GM10847 (cell line): ENCODE data around the gene PARVB.

Experiments
- POLR2A ChIP-seq: IDR thresholded peaks from 2 replicates; pipeline ENCODE4 v1.6.1; 2011; ENCODE audit not compliant: insufficient read length; ENCODE audit errors: extremely low read depth

PARVB gene

GRCh38 chr22:44116755-44117684 is 92.9 kb downstream of the PARVB start:
- TF ChIP-seq POLR2A = no peak

DNA sequence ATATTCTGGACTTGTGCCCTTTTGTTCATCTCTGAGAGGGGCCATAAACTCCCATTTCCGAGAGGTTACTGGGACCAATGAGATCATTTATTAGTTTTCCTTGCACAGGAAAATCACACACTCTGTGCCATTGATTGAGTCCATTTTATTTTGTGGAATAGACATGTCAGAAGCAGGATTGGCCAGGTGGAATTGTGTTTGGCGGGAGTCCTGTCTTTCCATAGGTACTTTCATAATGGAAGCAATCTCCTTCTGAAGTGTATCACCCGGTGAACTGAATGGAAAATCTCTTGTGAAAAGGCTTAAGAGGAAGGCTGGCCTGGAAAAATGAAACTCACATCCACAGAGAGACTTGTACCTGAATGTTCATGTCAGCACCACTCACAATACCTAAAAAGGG is 93.6 kb downstream of the PARVB start:
- no peak for TF ChIP-seq POLR2A

GRCh38 chr22:44118645-44119315 is 94.7 kb downstream of the PARVB start:
- no peak for TF ChIP-seq POLR2A

DNA sequence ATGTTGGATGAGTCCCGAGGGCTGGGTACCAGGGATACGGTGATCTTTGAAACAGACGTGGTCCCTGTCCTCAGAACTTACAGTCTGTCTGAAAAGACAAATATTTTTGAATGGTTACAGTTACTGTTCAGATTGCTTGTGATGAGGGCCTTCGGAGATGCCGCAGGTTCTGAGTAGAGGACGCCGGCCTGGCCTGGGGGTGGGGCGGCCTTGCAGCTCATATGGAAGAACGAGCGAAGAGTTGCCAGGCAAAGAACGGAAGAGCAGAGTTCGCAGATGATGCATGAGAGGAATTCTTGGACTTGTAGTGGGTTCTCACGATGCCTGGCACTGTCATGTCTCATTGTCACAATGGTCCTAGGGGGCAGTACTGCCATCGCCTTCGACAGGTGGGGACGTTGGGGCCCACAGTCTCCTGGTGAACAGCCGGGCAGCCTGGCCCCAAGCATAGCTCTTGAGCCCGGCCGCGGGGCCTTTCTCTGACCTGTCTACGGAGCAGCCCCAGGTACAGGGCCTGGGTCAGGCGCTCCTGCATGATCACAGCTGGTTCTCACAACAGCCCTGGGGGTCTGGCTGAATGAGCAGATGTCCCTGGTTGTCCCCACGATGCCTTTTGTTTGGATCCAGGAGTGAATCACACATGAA is 95.7 kb downstream of the PARVB start:
- TF ChIP-seq POLR2A = no peak

GRCh38 chr22:44120314-44120704 is 96.2 kb downstream of the PARVB start:
- TF ChIP-seq POLR2A = no peak

DNA sequence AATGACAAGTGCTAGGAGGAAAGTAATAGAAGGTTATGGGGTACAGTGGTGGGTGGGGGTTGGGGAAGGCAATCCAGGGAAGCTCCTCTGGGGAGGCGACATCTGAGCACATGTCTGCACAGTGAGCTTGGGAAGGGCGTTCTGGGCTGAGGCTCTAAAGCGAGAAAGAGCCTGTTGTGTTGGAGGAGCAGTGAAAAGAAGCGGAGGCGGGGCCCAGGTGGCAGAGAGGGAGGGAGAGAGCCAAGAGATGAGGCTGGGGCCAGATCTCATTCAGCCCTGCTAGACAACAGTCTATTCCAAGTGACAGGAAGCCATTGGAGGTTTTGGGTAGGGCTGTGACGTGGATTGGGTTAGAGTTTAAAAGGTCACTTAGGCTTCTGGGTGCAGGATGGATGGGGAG is 101.3 kb downstream of the PARVB start:
- no peak for TF ChIP-seq POLR2A

DNA sequence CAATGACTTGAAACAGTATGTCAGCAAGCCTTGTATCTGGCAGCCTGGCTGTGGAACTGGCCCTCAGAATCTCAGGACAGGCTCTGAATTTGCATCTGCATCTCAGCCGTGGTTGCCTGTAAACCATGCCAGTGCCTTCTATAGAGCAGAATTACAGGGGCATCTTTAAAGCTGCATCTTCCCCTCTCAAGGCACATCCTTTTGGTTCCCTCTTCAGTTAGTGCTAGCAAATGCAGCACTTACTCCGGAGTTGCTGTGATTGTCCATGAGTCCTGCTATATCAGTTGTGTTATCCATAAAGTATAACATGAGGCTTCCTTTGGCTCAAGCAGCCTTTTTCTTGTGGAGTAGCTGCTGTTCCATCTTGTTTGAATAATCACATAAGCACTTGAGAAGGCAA is 102.7 kb downstream of the PARVB start:
- TF ChIP-seq POLR2A = no peak

DNA sequence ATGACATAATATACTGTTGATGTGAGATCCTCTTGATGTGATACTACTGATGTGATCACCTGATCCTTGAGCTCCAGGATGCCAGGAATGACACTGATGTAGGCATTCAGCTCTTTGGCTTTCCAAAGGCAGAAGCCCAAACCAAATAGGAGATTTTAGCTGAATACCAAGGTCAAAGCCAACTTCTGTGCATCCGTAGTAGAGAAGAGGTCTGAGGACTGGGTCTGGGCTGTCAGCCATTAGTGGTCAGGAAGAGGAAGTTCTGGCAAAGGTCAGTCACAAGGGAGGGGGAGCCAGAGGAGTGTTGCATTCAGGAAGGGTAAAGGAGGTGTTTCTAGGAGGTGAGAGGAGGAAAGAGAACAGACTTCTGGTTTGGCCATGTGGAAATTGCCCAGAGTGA is 103.3 kb downstream of the PARVB start:
- TF ChIP-seq POLR2A = no peak

- TF ChIP-seq POLR2A = no peak
Observed at GRCh38 chr22:44128958-44129618, 105.0 kb downstream of the PARVB start.

DNA sequence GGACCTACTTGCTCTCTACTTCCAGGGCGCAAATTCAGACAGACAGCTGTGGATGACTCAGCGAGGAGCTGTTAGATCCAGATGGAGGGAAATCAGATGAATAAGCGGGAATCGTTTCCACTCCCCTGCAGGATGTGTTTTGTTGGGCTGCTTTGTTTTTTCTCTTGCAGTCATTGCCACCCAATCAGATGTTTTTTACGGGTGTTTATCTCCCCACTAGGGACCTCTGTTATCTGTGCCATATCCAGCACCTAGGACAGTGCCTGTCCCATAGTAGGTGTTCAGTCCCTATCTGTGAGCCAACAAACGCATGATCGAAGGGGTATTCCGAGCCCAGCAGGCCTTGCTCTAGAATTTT is 105.5 kb downstream of the PARVB start:
- TF ChIP-seq POLR2A = no peak

DNA sequence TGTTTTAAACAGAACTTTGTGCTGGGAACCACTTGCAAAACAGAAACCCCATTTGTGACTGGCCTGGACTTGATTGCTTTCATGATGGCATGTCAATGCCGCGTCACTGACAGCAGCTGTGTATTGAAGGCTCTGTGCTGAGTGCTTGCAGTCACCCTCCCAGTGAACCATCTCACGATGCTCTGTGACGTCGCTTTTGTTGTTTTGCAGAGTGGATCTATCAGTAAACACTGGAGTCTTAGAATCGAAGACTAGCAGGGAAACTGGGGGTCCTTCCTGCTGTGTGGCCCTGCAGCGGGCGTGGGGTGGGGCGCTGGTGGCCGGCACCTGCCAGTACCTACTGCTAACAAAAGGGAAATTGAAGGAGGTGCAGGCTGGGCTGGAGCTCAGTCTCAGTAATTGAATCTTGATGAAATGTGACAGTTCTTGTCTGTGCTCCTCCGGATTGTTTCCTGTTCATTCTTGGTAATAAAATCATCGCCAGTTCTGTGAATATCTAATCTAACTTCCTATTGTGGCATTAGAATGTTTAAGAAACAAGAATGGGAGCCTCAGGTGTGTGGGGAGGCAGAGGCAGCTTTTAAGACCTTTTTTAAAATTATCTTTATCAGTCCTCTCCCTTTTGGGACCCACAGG is 106.1 kb downstream of the PARVB start:
- TF ChIP-seq POLR2A = no peak

- no peak for TF ChIP-seq POLR2A
Observed at GRCh38 chr22:44131412-44131811, 107.3 kb downstream of the PARVB start.

GRCh38 chr22:44131989-44132685 is 108.0 kb downstream of the PARVB start:
- no peak for TF ChIP-seq POLR2A

DNA sequence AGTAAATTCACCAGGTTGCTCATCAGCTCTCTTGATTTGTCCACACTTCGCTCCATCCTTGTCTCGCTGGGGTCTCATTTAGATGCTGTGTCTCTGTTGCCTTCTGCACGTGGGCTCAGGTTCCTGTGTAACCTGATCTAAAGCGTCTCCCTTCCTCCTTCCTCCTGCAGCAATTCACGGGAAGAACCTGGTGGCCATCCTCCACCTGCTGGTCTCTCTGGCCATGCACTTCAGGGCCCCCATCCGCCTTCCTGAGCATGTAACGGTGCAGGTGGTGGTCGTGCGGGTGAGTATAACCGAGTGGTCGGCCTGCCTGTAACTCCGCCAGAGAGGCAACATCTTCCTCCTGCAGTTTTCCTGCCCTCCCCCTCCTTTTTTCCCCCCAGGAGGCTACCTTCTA is 108.6 kb downstream of the PARVB start:
- no peak for TF ChIP-seq POLR2A
